Fibroblast of skin of left biceps (primary cell): Measurements from ENCODE around the gene CCDC150.
"Not testable (repeated sequence)": the region's sequence is repeated elsewhere in the genome, so short reads cannot be mapped to it uniquely, and the experiment has no call there.

Source experiments
- DNase-seq, 2 experiments: peaks; one replicate each; pipeline ENCODE4 v3.0.0-alpha.2; 2013; ENCODE audit warnings: low read depth in 2 of 2

Gene CCDC150

GRCh38 chr2:196711625-196712024, 72.1 kb downstream of the CCDC150 start:
- DNase-seq, result no peak

GRCh38 chr2:196712867-196713266, 73.4 kb downstream of the CCDC150 start:
- DNase-seq, result no peak

GRCh38 chr2:196718419-196719109, 79.0 kb downstream of the CCDC150 start:
- DNase-seq, result no peak

- peak; percentile 40 to 43 for DNase-seq
Observed at GRCh38 chr2:196719110-196719872, 79.8 kb downstream of the CCDC150 start.

GRCh38 chr2:196723571-196723970, 84.1 kb downstream of the CCDC150 start:
- DNase-seq, result no peak

GRCh38 chr2:196725218-196725617, 85.7 kb downstream of the CCDC150 start:
- no peak for DNase-seq

GRCh38 chr2:196725882-196726281, 86.4 kb downstream of the CCDC150 start:
- no peak for DNase-seq

GRCh38 chr2:196729418-196729817, 89.9 kb downstream of the CCDC150 start:
- no peak for DNase-seq

- DNase-seq, result not testable (repeated sequence)
Observed at GRCh38 chr2:196736646-196737045, 97.1 kb downstream of the CCDC150 start.

- no peak for DNase-seq
Observed at GRCh38 chr2:196737046-196737445, 97.5 kb downstream of the CCDC150 start.

- no peak for DNase-seq
Observed at GRCh38 chr2:196739031-196739430, 99.5 kb downstream of the CCDC150 start.

- no peak for DNase-seq
Observed at GRCh38 chr2:196742216-196742615, 102.7 kb downstream of the CCDC150 start.

GRCh38 chr2:196742685-196743084, 103.2 kb downstream of the CCDC150 start:
- DNase-seq, result no peak

- no peak for DNase-seq
Observed at GRCh38 chr2:196743165-196743564, 103.7 kb downstream of the CCDC150 start.

- DNase-seq, result no peak
Observed at GRCh38 chr2:196745711-196746110, 106.2 kb downstream of the CCDC150 start.

GRCh38 chr2:196747400-196747799, 107.9 kb downstream of the CCDC150 start:
- DNase-seq, result no peak

- DNase-seq, result no peak
Observed at GRCh38 chr2:196748123-196748522, 108.6 kb downstream of the CCDC150 start.

GRCh38 chr2:196750291-196750923, 110.9 kb downstream of the CCDC150 start:
- no peak for DNase-seq

GRCh38 chr2:196750977-196751631, 111.6 kb downstream of the CCDC150 start:
- peak; percentile 21 to 24 for DNase-seq

- DNase-seq, result peak; percentile 12 to 13
Observed at GRCh38 chr2:196758474-196759377, 119.2 kb downstream of the CCDC150 start.

GRCh38 chr2:196759378-196759706, 119.8 kb downstream of the CCDC150 start:
- no peak for DNase-seq
